Measurements from ENCODE around the gene C12orf43. TPM values are rescaled to one million over a fixed set of nuclear protein-coding genes. Genes with fewer than 3 reads are reported as not detected.

Gene C12orf43
- total RNA-seq, 2 experiments from 2014 or later, result 11.5 to 12.3 TPM

- peaks cover 25% of the 10 kb centered on the region for H3K36me3 Mint-ChIP-seq (ENCODE audit: low read depth)
Measured at GRCh38 chr12:121004253-121004815, 12.0 kb downstream of the C12orf43 start.

DNA sequence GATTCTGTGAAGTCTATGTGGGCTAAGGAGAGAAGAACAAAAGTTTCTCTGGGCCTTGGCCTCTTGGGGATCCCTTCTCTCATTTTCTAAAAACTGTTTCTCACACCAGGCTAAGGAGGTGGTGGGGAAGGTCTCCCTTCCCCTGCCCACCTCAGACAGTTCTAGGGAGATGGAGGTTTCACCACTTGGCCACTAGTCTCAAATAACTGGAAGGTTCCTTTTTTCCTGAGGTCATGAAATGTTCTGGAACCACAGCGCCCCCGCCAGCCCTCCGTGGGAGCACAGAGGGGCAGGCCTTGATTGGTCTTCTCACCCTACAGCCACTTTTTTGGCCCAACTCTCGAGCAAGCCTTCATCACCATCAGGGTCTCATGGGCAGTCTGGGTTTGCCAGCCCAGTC, 12.6 kb downstream of the C12orf43 start:
- POLR2A ChIA-PET, result no interaction called here
- H3K36me3 Mint-ChIP-seq (ENCODE audit: low read depth), result peaks cover 20% of the 10 kb centered on the region
- CTCF ChIA-PET, result interaction anchor here (0.9 to 2.1 kb wide), 2 partner anchors 48 to 56 kb away, joined by 3 to 7 read pairs; no protein-coding TSS in a partner anchor

More at GRCh38 chr12:121004253-121004815, 12.0 kb downstream of the C12orf43 start:
- Mint-ChIP-seq H3K27ac (no peak overlapping the region), H3K4me3 (no peak overlapping the region), H3K4me1 (peaks cover 5% of the 10 kb centered on the region), H3K9me3 (no peaks in the 10 kb centered on the region), H3K27me3 (no peaks in the 10 kb centered on the region)
- CTCF ChIA-PET, result interaction anchor here (1.2 to 2.6 kb wide), 6 partner anchors 23 to 105 kb away, joined by 3 to 47 read pairs (median 8); no protein-coding TSS in a partner anchor
- POLR2A ChIA-PET, result no interaction called here
- no peak for DNase-seq

GRCh38 chr12:121001841-121002483, 14.3 kb downstream of the C12orf43 start:
- Mint-ChIP-seq H3K4me1 (peaks cover 5% of the 10 kb centered on the region), H3K36me3 (ENCODE audit: low read depth) (peaks cover 20% of the 10 kb centered on the region), H3K27me3 (no peaks in the 10 kb centered on the region), H3K4me3 (no peak overlapping the region), H3K9me3 (no peaks in the 10 kb centered on the region), H3K27ac (no peak overlapping the region)
- DNase-seq, result no peak
- POLR2A ChIA-PET, result no interaction called here
- CTCF ChIA-PET, result interaction anchor here (2.1 kb wide), 1 partner anchor 57 kb away, joined by 7 read pairs; no protein-coding TSS in a partner anchor

More for the DNA sequence above, 12.6 kb downstream of the C12orf43 start:
- Mint-ChIP-seq H3K4me1 (peaks cover 5% of the 10 kb centered on the region), H3K4me3 (no peak overlapping the region), H3K9me3 (no peaks in the 10 kb centered on the region), H3K27ac (no peak overlapping the region), H3K27me3 (no peaks in the 10 kb centered on the region)
- DNase-seq, result no peak

DNA sequence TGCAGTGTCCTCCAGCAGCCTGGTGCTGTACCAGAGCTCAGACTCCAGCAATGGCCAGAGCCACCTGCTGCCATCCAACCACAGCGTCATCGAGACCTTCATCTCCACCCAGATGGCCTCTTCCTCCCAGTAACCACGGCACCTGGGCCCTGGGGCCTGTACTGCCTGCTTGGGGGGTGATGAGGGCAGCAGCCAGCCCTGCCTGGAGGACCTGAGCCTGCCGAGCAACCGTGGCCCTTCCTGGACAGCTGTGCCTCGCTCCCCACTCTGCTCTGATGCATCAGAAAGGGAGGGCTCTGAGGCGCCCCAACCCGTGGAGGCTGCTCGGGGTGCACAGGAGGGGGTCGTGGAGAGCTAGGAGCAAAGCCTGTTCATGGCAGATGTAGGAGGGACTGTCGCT, 15.2 kb downstream of the C12orf43 start:
- Mint-ChIP-seq H3K9me3 (no peaks in the 10 kb centered on the region), H3K36me3 (ENCODE audit: low read depth) (peaks cover 20% of the 10 kb centered on the region), H3K27ac (no peak overlapping the region), H3K27me3 (no peaks in the 10 kb centered on the region), H3K4me1 (peaks cover 5% of the 10 kb centered on the region), H3K4me3 (no peak overlapping the region)
- POLR2A ChIA-PET, result no interaction called here
- CTCF ChIA-PET, result no interaction called here
- DNase-seq, result no peak

DNA sequence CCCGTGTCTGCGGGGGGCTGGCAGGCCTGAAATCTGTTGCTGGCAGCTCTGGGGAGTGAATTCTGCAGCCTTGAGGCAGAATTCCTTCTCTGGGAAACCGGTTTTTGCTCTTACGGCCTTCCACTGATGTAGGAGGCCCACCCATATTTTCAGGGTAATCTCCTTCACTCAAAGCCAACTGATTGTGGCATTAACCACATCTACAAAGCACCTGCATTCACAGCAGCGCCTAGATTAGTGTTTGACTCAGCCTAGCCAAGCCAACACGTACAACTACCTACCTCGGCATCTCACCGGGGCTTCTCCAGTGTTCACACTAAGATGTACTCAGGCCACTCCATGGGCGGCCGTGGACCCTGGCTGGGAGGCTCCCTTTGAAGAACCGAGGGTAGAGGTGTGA, 15.8 kb downstream of the C12orf43 start:
- no peak for DNase-seq
- Mint-ChIP-seq H3K9me3 (no peaks in the 10 kb centered on the region), H3K27ac (no peak overlapping the region), H3K4me1 (peaks cover 4% of the 10 kb centered on the region), H3K36me3 (ENCODE audit: low read depth) (peaks cover 19% of the 10 kb centered on the region), H3K4me3 (no peak overlapping the region), H3K27me3 (no peaks in the 10 kb centered on the region)
- ChIA-PET CTCF (no interaction called here), POLR2A (no interaction called here)

DNA sequence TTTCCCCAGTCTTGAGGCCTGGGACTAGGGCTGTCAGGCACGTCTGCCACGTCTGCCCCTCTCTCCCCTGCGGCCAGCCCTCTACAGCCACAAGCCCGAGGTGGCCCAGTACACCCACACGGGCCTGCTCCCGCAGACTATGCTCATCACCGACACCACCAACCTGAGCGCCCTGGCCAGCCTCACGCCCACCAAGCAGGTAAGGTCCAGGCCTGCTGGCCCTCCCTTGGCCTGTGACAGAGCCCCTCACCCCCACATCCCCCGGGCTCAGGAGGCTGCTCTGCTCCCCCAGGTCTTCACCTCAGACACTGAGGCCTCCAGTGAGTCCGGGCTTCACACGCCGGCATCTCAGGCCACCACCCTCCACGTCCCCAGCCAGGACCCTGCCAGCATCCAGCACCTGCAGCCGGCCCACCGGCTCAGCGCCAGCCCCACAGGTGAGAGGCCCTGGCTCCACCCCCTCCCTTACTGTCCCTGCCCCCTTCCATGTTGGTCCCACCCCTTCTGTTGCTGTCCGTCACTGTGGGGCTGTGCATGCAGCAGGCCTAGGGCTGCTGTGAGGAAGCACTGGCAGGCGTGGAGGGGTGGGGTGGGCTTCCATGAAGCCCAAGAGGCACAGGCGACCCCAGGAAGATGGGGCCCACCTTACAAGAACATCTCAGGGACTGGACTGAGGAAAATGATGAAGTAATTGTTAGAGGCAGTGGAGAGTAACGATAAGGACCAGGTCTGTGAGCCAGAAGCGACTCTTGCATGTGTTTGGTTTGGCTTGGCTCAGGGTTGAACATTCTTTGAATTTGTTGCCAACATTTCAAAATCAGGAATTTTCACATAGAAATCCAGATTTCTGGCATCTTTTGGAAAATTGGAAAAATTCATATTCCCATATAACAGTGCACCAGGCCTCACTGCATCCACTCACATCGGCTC, 16.8 kb downstream of the C12orf43 start:
- POLR2A ChIA-PET, result no interaction called here
- CTCF ChIA-PET, result no interaction called here
- Mint-ChIP-seq H3K4me3 (no peak overlapping the region), H3K27ac (no peak overlapping the region), H3K9me3 (no peaks in the 10 kb centered on the region), H3K36me3 (ENCODE audit: low read depth) (peaks cover 11% of the 10 kb centered on the region), H3K4me1 (no peaks in the 10 kb centered on the region), H3K27me3 (peaks cover 9% of the 10 kb centered on the region)
- no peak for DNase-seq

- Mint-ChIP-seq H3K4me3 (no peak overlapping the region), H3K27me3 (peaks cover 11% of the 10 kb centered on the region), H3K4me1 (no peaks in the 10 kb centered on the region), H3K9me3 (no peaks in the 10 kb centered on the region), H3K27ac (no peak overlapping the region), H3K36me3 (ENCODE audit: low read depth) (peaks cover 4% of the 10 kb centered on the region)
- POLR2A ChIA-PET, result no interaction called here
- CTCF ChIA-PET, result no interaction called here
- no peak for DNase-seq
Measured at GRCh38 chr12:120998435-120998834, 17.9 kb downstream of the C12orf43 start.

- H3K27me3 Mint-ChIP-seq, result peaks cover 11% of the 10 kb centered on the region
Measured at GRCh38 chr12:120997448-120997847, 18.8 kb downstream of the C12orf43 start.

DNA sequence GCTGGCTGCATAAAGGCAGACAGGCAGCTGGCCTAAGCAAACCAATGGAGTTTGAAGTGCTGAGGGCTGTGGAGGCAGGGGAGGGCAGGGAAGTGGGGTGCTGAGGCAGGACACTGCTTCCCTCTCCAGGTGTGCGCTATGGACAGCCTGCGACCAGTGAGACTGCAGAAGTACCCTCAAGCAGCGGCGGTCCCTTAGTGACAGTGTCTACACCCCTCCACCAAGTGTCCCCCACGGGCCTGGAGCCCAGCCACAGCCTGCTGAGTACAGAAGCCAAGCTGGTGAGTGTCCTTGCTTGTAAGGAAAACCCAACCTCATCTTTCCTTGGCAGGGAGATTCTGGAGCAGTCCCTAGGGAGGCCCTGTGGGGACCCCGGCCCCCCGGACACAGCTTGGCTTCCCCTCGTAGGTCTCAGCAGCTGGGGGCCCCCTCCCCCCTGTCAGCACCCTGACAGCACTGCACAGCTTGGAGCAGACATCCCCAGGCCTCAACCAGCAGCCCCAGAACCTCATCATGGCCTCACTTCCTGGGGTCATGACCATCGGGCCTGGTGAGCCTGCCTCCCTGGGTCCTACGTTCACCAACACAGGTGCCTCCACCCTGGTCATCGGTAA, 20.0 kb downstream of the C12orf43 start:
- ChIA-PET POLR2A (no interaction called here), CTCF (interaction anchor here (1.0 kb wide), 1 partner anchor 24 kb away, joined by 3 read pairs; no protein-coding TSS in a partner anchor)
- H3K4me1 Mint-ChIP-seq, result no peaks in the 10 kb centered on the region
- no peak overlapping the region for H3K27ac Mint-ChIP-seq
- no peaks in the 10 kb centered on the region for H3K9me3 Mint-ChIP-seq
- no peak for DNase-seq
- H3K4me3 Mint-ChIP-seq, result no peak overlapping the region
- peaks cover 15% of the 10 kb centered on the region for H3K27me3 Mint-ChIP-seq
- no peaks in the 10 kb centered on the region for H3K36me3 Mint-ChIP-seq (ENCODE audit: low read depth)

More at GRCh38 chr12:120997448-120997847, 18.8 kb downstream of the C12orf43 start:
- Mint-ChIP-seq H3K4me1 (no peaks in the 10 kb centered on the region), H3K36me3 (ENCODE audit: low read depth) (no peaks in the 10 kb centered on the region), H3K9me3 (no peaks in the 10 kb centered on the region), H3K4me3 (no peak overlapping the region), H3K27ac (no peak overlapping the region)
- ChIA-PET POLR2A (no interaction called here), CTCF (interaction anchor here (0.5 to 1.0 kb wide), 2 partner anchors 25 to 49 kb away, joined by 3 read pairs; no protein-coding TSS in a partner anchor)
- no peak for DNase-seq

GRCh38 chr12:120994589-120995337, 21.5 kb downstream of the C12orf43 start:
- no peak overlapping the region for H3K27ac Mint-ChIP-seq
- no peak overlapping the region for H3K4me3 Mint-ChIP-seq
- H3K36me3 Mint-ChIP-seq (ENCODE audit: low read depth), result no peaks in the 10 kb centered on the region
- ChIA-PET CTCF (no interaction called here), POLR2A (no interaction called here)
- H3K9me3 Mint-ChIP-seq, result no peaks in the 10 kb centered on the region
- no peak for DNase-seq
- no peaks in the 10 kb centered on the region for H3K4me1 Mint-ChIP-seq
- peaks cover 15% of the 10 kb centered on the region for H3K27me3 Mint-ChIP-seq

DNA sequence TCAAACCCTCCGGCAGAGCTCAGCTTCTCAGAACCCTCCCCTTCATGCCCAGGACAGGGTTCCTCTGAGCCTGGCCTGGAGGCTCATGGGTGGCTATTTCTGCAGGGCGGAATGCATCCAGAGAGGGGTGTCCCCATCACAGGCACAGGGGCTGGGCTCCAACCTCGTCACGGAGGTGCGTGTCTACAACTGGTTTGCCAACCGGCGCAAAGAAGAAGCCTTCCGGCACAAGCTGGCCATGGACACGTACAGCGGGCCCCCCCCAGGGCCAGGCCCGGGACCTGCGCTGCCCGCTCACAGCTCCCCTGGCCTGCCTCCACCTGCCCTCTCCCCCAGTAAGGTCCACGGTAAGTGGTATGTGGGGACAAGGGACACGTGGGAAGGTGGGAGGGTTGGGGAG, 22.2 kb downstream of the C12orf43 start:
- no peak overlapping the region for H3K4me3 Mint-ChIP-seq
- no peaks in the 10 kb centered on the region for H3K36me3 Mint-ChIP-seq (ENCODE audit: low read depth)
- H3K9me3 Mint-ChIP-seq, result no peaks in the 10 kb centered on the region
- ChIA-PET POLR2A (no interaction called here), CTCF (no interaction called here)
- no peak overlapping the region for H3K27ac Mint-ChIP-seq
- H3K27me3 Mint-ChIP-seq, result peaks cover 18% of the 10 kb centered on the region
- no peak for DNase-seq
- H3K4me1 Mint-ChIP-seq, result no peaks in the 10 kb centered on the region

- Mint-ChIP-seq H3K27ac (no peak overlapping the region), H3K27me3 (peaks cover 18% of the 10 kb centered on the region), H3K36me3 (ENCODE audit: low read depth) (no peaks in the 10 kb centered on the region), H3K9me3 (no peaks in the 10 kb centered on the region), H3K4me3 (no peak overlapping the region), H3K4me1 (no peaks in the 10 kb centered on the region)
- DNase-seq, result no peak
- ChIA-PET CTCF (interaction anchor here (1.1 kb wide), 1 partner anchor 13 kb away, joined by 4 read pairs; no protein-coding TSS in a partner anchor), POLR2A (interaction anchor here (1.5 kb wide), 1 partner anchor 22 kb away, joined by 3 read pairs; no protein-coding TSS in a partner anchor)
Measured at GRCh38 chr12:120993496-120993895, 22.8 kb downstream of the C12orf43 start.

Data from activated CD4-positive, alpha-beta memory T cell treated with anti-CD3 and anti-CD28 coated beads, Interleukin-2, amount 10 ng/mL, durations not matched to agents 7 days and 5 days (primary cell).